IMR-90 (cell line): ENCODE measurements around the gene TRIM24. TPM values are rescaled to one million over a fixed set of nuclear protein-coding genes. Genes with fewer than 3 reads are reported as not detected.
"Not testable (repeated sequence)": the region's sequence is repeated elsewhere in the genome, so short reads cannot be mapped to it uniquely, and the experiment has no call there.

Source experiments
- ATAC-seq: fragments of 200-7000 bp; cut with Tn5 transposase; 2 replicates; pipeline ENCODE4 v1.9.1; 2020; ENCODE audit warnings: low read depth, mild to moderate bottlenecking, moderate library complexity
- BruUV-seq: library from RNA; stranded (reverse); fragments of 400-500 nt; replicated peaks from 2 replicates; lab custom pipeline; 2021; lab: Mats Ljungman, UMichigan
- CTCF ChIA-PET: fragments of 300-600 bp; formaldehyde crosslinking; extraction: SDS; loops from one replicate; lab custom pipeline; 2021; ENCODE audit warnings: antibody characterized with exemption; lab: Yijun Ruan, JAX
- POLR2A ChIA-PET: fragments of 300-600 bp; sonication (Branson Sonifier 250); formaldehyde crosslinking; loops from one replicate; lab custom pipeline; 2022; ENCODE audit warnings: antibody characterized with exemption; ENCODE audit not compliant: unreplicated experiment; lab: Charles Lee
- DNase-seq: peaks from one replicate; pipeline ENCODE4 v3.0.0; 2013
- H2AFZ ChIP-seq: replicated peaks from 2 replicates; pipeline ENCODE3; 2013; ENCODE audit warnings: low read length, mild to moderate bottlenecking; ENCODE audit not compliant: poor library complexity
- H2AK5ac ChIP-seq: 2 replicates; pipeline ENCODE4 v1.6.1; 2013; ENCODE audit warnings: low read depth, low read length, inconsistent platforms
- H2AK9ac ChIP-seq: replicated peaks from 2 replicates; pipeline ENCODE3; 2013; ENCODE audit warnings: mild to moderate bottlenecking, low read depth, low read length, moderate library complexity; ENCODE audit not compliant: poor library complexity
- H2BK120ac ChIP-seq: 2 replicates; pipeline ENCODE4 v1.6.1; 2013; ENCODE audit warnings: low read depth, low read length, inconsistent platforms
- H2BK15ac ChIP-seq: 3 replicates; pipeline ENCODE4 v1.6.1; 2013; ENCODE audit warnings: low read depth, low read length, inconsistent platforms
- H2BK20ac ChIP-seq: 2 replicates; pipeline ENCODE4 v1.6.1; 2013; ENCODE audit warnings: low read depth, mild to moderate bottlenecking, inconsistent platforms, low read length, moderate library complexity
- H2BK5ac ChIP-seq: 2 replicates; pipeline ENCODE4 v1.6.1; 2013; ENCODE audit warnings: mild to moderate bottlenecking, low read depth, low read length, inconsistent platforms; ENCODE audit not compliant: poor library complexity, severe bottlenecking
- H3K14ac ChIP-seq: replicated peaks from 2 replicates; pipeline ENCODE4 v1.6.1; 2013; ENCODE audit warnings: low read depth, low read length, inconsistent platforms
- H3K18ac ChIP-seq: 2 replicates; pipeline ENCODE4 v1.6.1; 2013; ENCODE audit warnings: low read depth, low read length, control low read depth
- H3K23ac ChIP-seq: 2 replicates; pipeline ENCODE4 v1.6.1; 2013; ENCODE audit warnings: low read depth, low read length, inconsistent platforms
- H3K27ac ChIP-seq: 2 replicates; pipeline ENCODE4 v1.5.1; 2013; ENCODE audit warnings: mild to moderate bottlenecking, control low read depth, low read length; ENCODE audit not compliant: insufficient read depth
- H3K27me3 ChIP-seq: 2 replicates; pipeline ENCODE4 v1.6.1; 2013; ENCODE audit warnings: low read length; ENCODE audit not compliant: control insufficient read depth, insufficient read depth
- H3K36me3 ChIP-seq: 2 replicates; pipeline ENCODE4 v1.6.1; 2013; ENCODE audit warnings: low read length, mixed read lengths; ENCODE audit not compliant: control insufficient read depth, insufficient read depth
- H3K4ac ChIP-seq: 2 replicates; pipeline ENCODE4 v1.6.1; 2013; ENCODE audit warnings: low read depth, low read length, inconsistent platforms
- H3K4me1 ChIP-seq: 2 replicates; pipeline ENCODE4 v1.6.1; 2013; ENCODE audit warnings: low read length, mixed read lengths; ENCODE audit not compliant: control insufficient read depth, insufficient read depth
- H3K4me2 ChIP-seq: 2 replicates; pipeline ENCODE4 v1.6.1; 2013; ENCODE audit warnings: low read depth, mild to moderate bottlenecking, control low read depth, low read length, moderate library complexity
- H3K4me3 ChIP-seq: 2 replicates; pipeline ENCODE4 v1.5.1; 2013; ENCODE audit warnings: low read depth, mild to moderate bottlenecking, control low read depth, low read length, moderate library complexity; ENCODE audit not compliant: insufficient read depth
- H3K56ac ChIP-seq: 2 replicates; pipeline ENCODE4 v1.6.1; 2013; ENCODE audit warnings: low read length, inconsistent platforms; ENCODE audit not compliant: insufficient read depth; ENCODE audit errors: extremely low read depth
- H3K79me1 ChIP-seq, 2 experiments: 2 replicates each; pipeline ENCODE4 v1.6.1; 2013; ENCODE audit warnings: low read length in 2 of 2, inconsistent platforms in 1 of 2, low read depth in 1 of 2
- H3K9ac ChIP-seq: 2 replicates; pipeline ENCODE4 v1.6.1; 2013; ENCODE audit warnings: low read depth, low read length, control low read depth
- H3K9me1 ChIP-seq: 2 replicates; pipeline ENCODE4 v1.6.1; 2013; ENCODE audit warnings: low read length, inconsistent platforms; ENCODE audit not compliant: insufficient read depth
- H3K9me3 ChIP-seq: 2 replicates; pipeline ENCODE4 v1.6.1; 2013; ENCODE audit warnings: low read length; ENCODE audit not compliant: control insufficient read depth, insufficient read depth
- H4K20me1 ChIP-seq: 2 replicates; pipeline ENCODE4 v1.6.1; 2013; ENCODE audit warnings: low read length, inconsistent platforms; ENCODE audit not compliant: insufficient read depth
- H4K5ac ChIP-seq: 2 replicates; pipeline ENCODE4 v1.6.1; 2013; ENCODE audit warnings: mild to moderate bottlenecking, low read depth, low read length, control low read depth
- H4K8ac ChIP-seq, 2 experiments: 2 replicates each; pipeline ENCODE4 v1.6.1; 2013; ENCODE audit warnings: low read depth in 2 of 2, low read length in 2 of 2, control low read depth in 1 of 2, inconsistent platforms in 1 of 2
- H4K91ac ChIP-seq: 2 replicates; pipeline ENCODE4 v1.6.1; 2013; ENCODE audit warnings: low read depth, low read length, inconsistent platforms; ENCODE audit not compliant: insufficient read depth
- WGBS, 2 experiments: methylation state at CpG; one replicate each; pipeline versions ENCODE4 v1.1.5 to v1.1.7; 2013; ENCODE audit warnings: missing lambda C conversion rate in 2 of 2; ENCODE audit not compliant: insufficient read length in 1 of 2; ENCODE audit errors: extremely low coverage in 2 of 2; 5-methylcytosine and 5-hydroxymethylcytosine counted together
- dilution Hi-C: fragments of 300-500 bp; cut with HindIII; formaldehyde crosslinking; loops from one replicate; pipeline ENCODE4 v1.14.3; 2018; ENCODE audit warnings: low sequenced_read_pairs; ENCODE audit not compliant: unreplicated experiment
- in situ Hi-C: fragments of 300-500 bp; cut with MboI; formaldehyde crosslinking; loops from 3 replicates; pipeline ENCODE4 v1.14.3; 2019; ENCODE audit warnings: low sequenced_read_pairs, inconsistent platforms, mixed read lengths
- intact Hi-C: fragments of 100-400 bp; cut with micrococcal nuclease; formaldehyde crosslinking; loops from 2 replicates; pipeline ENCODE4 v1.10.0; 2022
- polyA plus RNA-seq, 3 experiments: library from polyadenylated mRNA; depleted of rRNA; stranded (reverse); fragments of >200 nt; gene quantifications; 2 replicates each; pipeline ENCODE4 v1.2.3, GENCODE V29; 2012; ENCODE audit warnings: low replicate concordance in 1 of 3
- total RNA-seq: library from RNA; depleted of rRNA; stranded (reverse); fragments of >200 nt; gene quantifications from 2 replicates; pipeline ENCODE4 v1.2.3, GENCODE V29; 2012

Gene TRIM24
- total and polyA plus RNA-seq, 2 of the 4 experiments (the other 2 are of a cell fraction), result 4.1 to 5.7 TPM

- H2AK5ac ChIP-seq, ATAC-seq, H3K9me1 ChIP-seq, CTCF ChIA-PET, H3K4me1 ChIP-seq, H2BK120ac ChIP-seq, BruUV-seq, H2BK5ac ChIP-seq, H3K36me3 ChIP-seq, H4K91ac ChIP-seq, H3K14ac ChIP-seq, intact Hi-C loops, POLR2A ChIA-PET, H3K23ac ChIP-seq, H4K8ac ChIP-seq, H3K27ac ChIP-seq, H3K9ac ChIP-seq, H3K9me3 ChIP-seq, H3K4me2 ChIP-seq, H2BK15ac ChIP-seq, in situ Hi-C loops, H3K27me3 ChIP-seq, H3K4ac ChIP-seq, H3K18ac ChIP-seq, H2AK9ac ChIP-seq, H3K56ac ChIP-seq, H3K4me3 ChIP-seq, H4K20me1 ChIP-seq, H2AFZ ChIP-seq, DNase-seq, dilution Hi-C loops, H4K5ac ChIP-seq, H2BK20ac ChIP-seq: not testable (repeated sequence)
- peaks cover 11 to 21% of the 10 kb centered on the region in 2 experiments for H3K79me1 ChIP-seq
- no CpG with 5 or more reads among the region's 2 CpGs for WGBS, 2 experiments
Observed at GRCh38 chr7:138500303-138500702, 40.2 kb downstream of the TRIM24 start.
